HPDE6-E6E7 (cell line): Measurements from ENCODE around the gene UCP2.

ENCODE experiments used
- DNase-seq: peaks from one replicate; pipeline ENCODE4 v3.0.0; 2011; ENCODE audit warnings: missing footprints; ENCODE audit errors: extremely low spot score

UCP2 gene

GRCh38 chr11:74010306-74011300, 28.0 kb upstream of the UCP2 start:
- no peak for DNase-seq

DNA sequence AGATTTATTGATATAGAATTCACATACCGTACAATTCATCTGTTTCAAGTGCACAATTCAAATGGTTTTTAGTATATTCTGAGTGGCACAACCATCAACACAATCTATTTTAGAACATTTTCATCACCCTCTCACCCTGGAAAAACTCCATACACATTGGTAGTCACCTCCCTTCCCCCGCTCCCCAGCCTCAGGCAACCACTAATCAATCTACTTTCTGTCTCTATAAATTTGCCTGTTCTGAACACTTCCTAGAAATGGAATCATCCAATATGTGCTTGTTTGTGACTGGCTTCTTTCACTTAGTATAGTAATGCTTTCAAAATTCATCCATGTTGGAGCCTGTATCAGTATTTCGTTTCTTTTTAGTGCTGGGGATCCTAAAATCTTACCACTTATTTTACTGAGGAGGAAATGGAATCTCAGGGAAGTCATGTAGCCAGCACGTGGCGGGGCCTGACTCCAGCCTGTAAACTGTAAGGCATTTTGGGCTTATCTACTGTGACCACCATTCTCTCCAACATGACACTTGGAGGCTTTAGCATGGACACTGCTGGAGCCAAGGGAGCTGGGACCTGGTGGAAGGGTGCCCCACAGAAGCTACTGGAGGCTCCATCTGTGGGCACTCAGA, 27.1 kb upstream of the UCP2 start:
- no peak for DNase-seq

DNA sequence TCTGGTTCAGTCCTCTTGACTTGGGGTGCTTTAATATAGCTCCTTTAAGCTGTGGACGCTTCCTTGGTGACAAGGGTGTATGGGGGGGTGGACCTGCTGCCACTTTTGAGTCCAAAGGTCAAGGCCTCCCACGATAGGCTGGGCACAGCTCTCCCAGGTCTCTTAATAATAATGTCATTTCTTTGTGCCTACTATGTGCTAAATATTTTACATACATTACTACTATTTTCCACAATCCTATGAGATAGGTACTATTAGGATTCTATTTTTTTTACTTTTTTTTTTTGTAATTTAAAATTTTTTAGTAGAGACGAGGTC, 26.5 kb upstream of the UCP2 start:
- no peak for DNase-seq

- DNase-seq, result no peak
Observed at GRCh38 chr11:74008373-74009229, 26.0 kb upstream of the UCP2 start, which contains the start of gene UCP3. UCP3 (minus strand) TSS chr11:74009085; CDS start chr11:74007042, 2,043 bp downstream.

GRCh38 chr11:74007691-74008372, 25.2 kb upstream of the UCP2 start:
- DNase-seq, result no peak

GRCh38 chr11:74006743-74007304, 24.2 kb upstream of the UCP2 start:
- DNase-seq, result no peak

- DNase-seq, result no peak
Observed at GRCh38 chr11:74005721-74006517, 23.3 kb upstream of the UCP2 start.

DNA sequence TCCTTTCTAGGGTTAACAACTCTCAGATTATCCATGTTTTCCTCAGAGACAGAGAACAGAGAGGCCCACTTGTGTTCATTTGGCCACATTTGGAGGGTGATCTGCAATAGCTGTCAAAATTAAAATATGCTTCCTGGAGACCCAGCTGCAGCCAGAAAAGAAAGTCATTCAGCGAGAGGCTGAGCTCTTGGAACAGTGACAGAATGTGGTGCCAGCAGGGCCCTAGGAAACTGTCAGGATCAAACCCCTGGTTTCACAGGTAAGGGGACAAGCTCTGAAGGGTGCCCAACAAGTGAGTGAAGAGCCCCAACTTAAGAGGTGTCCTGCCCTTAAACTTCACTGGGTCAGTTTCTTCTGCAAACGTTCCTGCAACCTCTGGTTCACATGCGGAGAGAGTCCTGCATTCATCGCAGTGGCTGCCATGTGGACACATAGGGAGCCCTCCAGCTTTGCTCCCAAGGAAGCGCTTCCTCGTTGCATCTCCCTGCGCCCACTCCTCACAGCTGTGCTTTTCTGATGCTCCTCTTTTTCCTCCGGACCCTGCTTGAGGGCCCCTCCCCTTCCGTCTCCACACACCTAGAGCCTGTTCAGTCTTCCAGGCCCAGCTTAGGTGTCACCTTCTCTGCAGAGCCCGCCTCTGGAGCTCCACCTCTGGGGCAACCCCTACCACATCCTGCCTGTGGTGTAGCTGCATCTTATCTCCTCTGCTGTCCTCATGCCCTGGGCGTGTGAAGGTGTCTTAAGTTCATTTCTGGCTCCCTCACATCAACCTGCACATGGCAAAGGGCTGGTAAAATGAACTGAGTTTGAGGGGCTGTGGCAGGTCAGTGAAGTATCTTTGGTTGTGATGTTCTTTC, 22.3 kb upstream of the UCP2 start:
- no peak for DNase-seq

DNA sequence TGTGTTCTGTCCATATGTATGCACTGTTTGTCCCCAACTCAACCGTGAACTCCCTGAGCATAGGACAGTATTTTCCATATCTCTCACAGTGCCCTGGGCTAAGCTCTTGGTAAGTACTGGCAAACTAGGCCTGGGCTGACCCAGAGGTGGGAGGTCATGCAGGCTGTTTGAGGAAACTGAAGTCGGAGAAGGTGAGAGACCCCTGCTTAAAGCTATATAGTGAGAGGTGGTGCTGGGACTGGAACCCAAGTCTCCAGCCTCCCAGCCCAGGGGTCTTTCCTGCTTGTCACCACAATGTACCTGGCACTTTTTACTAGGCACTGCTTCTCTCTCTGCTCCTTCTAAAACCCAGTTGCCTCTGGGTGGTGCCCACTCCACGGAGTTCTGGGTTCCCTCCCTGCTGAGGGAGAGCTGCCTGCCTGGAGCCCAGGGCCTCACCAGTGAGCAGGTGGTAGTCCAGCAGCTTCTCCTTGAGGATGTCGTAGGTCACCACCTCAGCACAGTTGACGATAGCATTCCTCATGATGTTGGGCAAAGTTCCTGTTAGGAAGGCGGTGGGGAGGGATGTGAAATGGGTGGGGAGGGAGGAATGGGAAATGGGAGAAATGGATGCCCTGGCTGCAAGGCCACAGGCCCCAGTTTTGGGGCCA, 21.5 kb upstream of the UCP2 start:
- no peak for DNase-seq

- DNase-seq, result no peak
Observed at GRCh38 chr11:74002832-74003231, 20.2 kb upstream of the UCP2 start.

GRCh38 chr11:74001822-74002286, 19.2 kb upstream of the UCP2 start:
- no peak for DNase-seq

DNA sequence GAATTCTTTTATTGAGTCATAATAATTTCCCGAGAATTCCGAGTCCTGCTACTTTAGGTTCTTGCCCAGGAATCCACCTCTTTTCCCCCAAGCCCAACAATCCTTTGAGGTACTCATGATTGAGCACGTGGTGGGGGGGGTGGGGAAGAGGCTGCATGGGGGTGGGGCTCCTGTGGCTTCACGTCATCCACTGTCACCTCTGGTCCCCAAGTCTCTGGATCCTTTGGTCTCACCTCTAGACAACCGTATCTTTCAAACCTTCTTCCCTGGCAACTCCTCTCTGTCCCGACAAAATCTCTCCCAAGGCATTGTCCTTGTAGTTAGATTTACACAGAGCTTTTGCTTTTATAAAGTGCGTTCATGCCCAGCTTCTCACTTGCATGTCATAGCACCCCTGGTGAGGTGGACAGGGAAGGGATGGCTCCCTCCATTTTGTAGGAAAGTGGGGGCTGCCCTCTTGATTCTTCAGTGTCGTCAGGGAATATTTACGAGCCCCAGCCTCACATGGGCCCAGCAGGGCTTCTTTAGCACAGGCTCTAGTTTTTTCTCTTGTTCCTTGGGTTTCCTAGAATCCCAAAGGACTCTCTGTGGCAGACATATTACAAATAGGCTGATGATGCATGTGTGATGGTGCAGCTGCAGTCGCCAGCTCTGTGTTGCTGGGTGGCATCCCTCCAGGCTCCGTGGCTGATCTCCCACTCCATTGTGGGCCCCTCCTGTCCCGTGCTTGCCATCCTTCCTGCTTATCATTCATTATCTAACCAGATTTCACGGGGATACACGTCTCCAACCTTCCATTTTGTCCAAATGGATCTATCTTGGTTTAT, 17.9 kb upstream of the UCP2 start:
- DNase-seq, result no peak

DNA sequence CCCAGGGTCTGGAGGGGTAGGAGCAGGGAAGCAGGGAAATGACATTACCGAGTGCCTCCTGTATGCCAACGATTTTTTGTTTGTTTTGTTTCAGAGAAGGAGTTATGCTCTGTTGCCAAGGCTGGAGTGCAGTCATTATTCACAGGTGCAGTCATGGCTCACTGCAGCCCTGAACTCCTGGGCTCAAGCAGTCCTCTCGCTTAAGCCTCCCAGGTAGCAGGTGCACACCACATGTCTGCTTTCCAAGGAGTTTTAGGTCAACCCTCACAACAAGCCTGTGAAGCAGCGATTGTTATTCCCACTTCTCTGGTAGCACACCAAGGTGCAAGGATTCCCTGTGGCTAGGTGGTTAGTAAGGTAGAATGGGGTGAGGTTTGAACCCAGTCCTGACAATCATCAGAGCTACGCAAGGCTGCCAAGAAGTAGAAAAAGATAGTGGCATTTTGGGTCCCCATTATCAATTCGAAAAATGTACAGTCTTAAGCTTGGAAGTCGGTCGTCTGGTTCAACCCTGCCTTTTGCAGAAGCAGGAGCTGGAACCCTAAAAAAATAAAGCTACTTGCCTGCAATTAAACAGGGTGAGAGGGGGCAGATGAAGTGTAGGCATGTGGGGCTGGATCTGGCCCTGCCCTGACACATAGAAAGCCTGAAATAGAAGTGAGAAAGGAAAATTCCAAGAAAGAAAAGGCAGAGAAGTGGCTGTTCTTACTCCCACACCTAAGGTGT, 17.1 kb upstream of the UCP2 start:
- DNase-seq, result no peak

GRCh38 chr11:73998846-73999575, 16.4 kb upstream of the UCP2 start:
- no peak for DNase-seq

- no peak for DNase-seq
Observed at GRCh38 chr11:73997120-73997770, 14.6 kb upstream of the UCP2 start.

- no peak for DNase-seq
Observed at GRCh38 chr11:73996161-73996747, 13.6 kb upstream of the UCP2 start.
